GM08714 (cell line): Measurements from ENCODE around the gene METRNL.

Source experiments
- H3K4me3 ChIP-seq: fragments of 200-500 bp; sonication (Bioruptor generic); 2 replicates; pipeline ENCODE4 v1.5.1; 2014; ENCODE audit warnings: mild to moderate bottlenecking, low read length, inconsistent platforms
- ZNF274 ChIP-seq: IDR thresholded peaks from 2 replicates; pipeline ENCODE4 v1.6.1; 2012; ENCODE audit warnings: mild to moderate bottlenecking, low read depth, low read length

METRNL gene

DNA sequence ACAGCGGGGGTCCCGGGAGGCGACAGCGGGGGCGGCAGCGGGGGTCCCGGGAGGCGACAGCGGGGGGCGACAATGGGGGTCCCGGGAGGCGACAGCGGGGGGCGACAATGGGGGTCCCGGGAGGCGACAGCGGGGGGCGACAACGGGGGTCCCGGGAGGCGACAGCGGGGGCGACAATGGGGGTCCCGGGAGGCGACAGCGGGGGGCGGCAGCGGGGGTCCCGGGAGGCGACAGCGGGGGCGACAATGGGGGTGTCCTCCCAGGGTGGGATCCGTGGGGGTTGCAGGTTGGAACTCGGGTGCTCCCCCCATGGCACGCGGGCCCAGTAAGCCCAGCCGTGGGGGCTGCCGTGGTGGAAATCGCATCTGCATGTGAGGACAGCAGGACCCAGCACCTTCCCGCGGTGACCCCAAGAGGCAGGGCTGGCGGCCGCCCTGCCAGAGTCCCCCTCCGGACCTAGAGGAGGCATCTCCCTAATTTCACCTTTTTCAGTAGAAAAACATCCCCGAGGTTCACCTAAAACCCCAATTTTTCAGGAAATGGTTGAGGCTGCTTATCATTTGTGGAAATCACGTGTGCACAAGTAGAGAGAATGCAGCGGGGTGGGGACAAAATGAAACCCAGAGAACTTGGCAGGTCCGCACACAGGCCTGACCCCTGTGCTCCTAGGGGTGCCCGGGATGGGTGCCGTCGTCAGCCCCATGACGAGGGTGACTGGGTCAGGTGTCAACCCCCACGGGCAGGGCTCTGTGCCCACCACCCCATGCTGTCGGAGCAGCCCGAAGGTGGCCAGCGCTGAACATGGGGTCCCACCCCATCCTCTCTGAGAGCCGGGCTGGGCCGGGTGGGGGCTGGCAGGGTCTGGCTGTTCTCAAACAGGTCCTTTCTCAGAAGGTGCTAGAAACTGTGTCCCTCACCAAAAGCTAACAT, 10.5 kb upstream of the METRNL start:
- H3K4me3 ChIP-seq = no peak overlapping the region
- TF ChIP-seq ZNF274 = no peak

DNA sequence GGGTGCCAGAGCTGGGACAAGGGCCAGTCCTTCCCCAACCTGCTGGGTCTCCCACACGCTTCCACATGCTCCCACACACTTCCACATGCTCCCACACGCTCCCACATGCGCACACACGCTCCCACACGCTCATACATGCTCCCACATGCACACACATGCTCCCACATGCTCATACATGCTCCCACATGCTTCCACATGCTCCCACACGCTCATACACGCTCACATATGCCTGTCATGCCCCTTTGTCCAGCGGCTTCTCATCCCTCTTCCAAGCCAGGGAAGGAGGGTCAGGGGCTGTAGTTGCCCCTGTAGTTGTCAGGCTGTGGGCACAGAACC, 9.9 kb upstream of the METRNL start:
- no peak overlapping the region for H3K4me3 ChIP-seq
- TF ChIP-seq ZNF274 = no peak

DNA sequence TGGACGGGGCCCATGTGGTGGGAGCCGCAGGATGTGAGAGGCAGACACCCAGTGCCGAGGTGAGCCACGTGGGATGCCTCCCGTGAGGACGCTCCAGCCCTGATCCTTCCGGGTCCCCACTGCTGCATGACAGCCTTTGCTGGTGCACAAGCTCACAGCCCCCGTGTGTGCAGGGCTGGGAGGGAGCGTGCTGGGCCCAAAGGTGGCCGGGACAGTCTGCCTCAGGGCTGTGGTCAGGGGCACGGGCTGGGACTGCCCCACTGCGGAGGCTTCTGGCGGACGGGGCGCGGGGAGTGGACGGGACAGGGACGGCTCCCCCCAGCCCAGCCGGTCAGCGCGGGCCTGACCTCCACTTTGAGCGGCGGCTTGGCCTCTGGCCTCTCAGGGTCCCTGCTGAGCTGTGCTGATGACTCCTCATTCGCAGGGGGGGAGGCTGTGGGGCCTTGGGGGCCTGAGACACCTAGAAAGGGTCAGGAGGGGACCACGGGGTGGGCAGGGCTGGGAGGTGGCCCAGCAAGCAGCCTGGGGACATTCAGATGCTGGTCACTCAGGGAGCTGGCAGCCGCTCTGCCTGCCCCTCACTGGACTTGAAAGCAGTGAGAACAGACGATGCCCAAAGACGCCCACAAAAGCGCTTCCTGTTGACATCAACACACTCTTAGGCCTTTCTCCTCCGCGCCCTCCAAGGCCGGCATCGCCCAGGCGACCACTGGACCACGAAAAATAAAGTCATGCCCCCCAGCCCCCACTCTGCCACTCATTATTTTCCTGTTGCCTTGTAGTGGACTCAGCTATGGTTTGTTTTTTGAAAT, 9.3 kb upstream of the METRNL start:
- H3K4me3 ChIP-seq = no peak overlapping the region
- TF ChIP-seq ZNF274 = no peak

DNA sequence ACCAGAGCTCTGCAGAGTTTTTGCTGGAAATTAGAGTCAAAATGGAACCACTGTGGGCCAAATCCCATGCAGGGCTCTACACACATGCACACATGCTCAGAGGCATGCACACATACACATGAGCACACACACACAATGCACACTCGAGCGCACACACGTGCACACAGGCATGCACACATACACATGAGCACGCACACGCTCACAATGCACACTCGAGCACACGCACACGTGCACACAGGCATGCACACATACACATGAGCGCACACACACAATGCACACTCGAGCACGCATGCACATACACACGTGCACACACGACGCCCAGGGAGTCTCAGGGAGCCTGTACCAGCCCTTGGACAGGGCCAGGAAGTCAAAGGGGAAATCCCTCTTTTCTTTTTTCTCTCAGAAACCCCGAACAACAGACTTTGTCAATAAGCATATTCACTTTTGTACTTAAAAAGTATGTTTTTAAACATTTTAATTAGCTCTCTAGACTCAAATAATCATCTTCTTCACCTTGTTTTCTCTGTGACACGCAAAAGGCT, 8.5 kb upstream of the METRNL start:
- H3K4me3 ChIP-seq = no peak overlapping the region
- TF ChIP-seq ZNF274 = no peak

DNA sequence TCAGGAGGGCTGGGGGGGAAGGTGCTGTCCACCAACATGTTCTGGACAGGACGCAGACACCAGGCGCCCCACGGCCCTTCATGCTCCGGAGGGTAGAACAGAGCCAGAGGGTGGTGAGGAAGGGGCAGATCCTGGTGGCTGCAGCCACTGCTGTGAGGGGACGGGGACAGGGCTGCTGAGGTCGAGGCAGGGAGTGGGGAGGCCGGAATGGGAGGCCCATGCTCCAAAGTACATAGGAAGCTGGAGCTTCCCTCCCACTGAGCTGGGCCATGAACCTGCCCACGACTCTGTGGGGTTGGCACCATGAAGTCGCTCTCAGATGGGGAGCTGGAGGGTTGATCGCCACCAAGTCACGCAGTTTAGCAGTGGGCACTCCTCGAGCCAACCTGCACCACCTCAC, 8.0 kb upstream of the METRNL start:
- TF ChIP-seq ZNF274 = no peak

DNA sequence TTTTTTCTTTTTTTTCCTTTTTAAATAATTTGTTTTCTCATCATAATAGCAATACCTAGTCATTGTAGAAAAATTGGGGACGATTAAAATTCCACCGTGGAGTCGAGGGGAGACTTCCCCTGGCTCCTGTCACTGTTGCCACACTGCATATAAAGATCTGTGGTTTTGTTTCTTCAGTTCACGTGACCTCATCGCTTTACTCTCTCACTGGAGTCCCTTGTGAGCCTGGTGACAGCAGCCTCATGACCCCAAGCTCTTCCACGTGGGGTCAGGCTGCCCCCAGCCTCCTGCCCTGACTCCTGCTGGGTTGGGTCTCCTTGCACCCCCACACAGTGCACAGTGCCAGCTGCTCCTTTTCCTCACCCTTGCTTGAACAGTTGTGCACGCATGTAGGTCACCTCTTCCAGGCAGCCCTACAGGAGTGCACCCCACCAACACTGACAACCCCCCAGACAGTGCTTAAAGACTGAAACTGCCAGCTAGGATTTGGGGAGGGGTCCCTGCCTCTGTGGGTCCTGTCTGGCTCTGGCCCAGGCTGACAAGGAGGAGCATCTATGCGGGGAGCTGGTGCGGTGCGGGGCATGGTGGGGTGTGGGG, 7.3 kb upstream of the METRNL start:
- TF ChIP-seq ZNF274 = no peak
- H3K4me3 ChIP-seq = no peak overlapping the region

More for the DNA sequence above, 8.0 kb upstream of the METRNL start:
- no peak overlapping the region for H3K4me3 ChIP-seq

DNA sequence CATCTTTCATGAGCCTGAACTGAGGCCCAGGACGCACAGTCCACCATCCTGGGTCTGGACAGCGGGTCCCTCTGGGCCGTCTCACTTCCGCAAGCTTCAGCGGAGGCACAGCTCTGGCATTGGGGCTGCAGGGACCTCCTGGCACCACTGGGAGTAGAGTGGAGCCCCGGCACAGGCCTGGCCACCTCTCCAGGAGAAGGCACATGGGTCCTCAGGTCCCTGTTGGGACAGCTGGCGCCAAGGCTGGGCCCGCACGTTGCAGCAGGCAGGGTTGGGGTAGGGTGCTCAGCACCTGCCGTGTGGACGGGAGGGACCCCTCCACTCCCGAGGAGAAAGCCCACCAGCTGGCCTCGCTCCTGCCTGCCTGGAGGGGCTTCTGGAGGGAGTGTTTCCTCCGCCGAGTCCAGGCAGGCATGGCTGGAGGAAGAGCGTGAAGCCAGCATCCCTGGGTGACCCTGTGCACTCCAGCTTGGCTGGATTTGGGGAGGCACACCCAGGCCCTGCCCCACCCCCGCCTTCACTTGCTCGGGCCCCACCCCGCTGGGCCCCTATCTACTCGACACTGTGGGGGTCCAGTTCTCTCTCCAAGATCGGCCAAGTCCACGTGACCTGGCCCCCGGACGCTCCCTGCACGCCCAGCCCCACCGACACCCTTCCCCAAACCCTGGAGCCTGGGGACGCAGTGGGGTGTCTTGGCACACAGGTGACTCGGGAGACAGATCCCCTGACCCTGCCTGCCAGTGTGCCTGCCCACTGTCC, 6.6 kb upstream of the METRNL start:
- H3K4me3 ChIP-seq = no peak overlapping the region
- no peak for TF ChIP-seq ZNF274

DNA sequence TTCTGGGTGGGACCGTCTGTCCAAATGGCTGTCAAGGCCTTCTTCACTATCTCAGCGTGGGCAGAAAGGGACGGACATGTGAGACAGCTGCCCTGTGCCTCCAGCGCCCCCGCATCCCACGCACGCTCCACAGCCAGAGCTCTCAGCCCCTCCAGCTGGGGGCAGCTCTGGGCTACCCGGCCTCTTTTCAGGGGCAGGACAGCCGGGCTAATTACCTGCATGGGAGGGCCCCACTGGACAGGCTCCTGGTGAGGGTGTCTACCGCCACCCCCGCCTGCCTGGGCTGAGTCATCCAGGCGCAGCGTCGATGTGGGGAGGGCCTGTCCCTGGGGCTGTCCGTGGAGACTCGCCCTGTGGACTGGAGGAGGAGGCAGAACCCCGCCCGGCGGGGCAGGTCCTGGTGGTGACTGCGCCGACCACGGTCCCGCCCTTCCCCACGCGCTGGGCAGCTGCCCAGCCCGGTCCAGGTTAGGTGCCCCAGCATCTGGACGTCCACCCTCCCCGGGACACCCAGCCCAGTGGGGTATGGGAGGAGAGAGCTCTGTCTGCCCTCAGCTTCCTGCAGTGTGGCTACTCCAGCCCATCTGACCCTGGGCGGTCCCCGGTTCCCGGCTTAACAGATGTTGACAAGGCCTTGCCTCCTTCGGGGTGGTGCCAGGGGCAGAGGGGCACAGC, 5.9 kb upstream of the METRNL start:
- no peak for TF ChIP-seq ZNF274
- H3K4me3 ChIP-seq = no peak overlapping the region

DNA sequence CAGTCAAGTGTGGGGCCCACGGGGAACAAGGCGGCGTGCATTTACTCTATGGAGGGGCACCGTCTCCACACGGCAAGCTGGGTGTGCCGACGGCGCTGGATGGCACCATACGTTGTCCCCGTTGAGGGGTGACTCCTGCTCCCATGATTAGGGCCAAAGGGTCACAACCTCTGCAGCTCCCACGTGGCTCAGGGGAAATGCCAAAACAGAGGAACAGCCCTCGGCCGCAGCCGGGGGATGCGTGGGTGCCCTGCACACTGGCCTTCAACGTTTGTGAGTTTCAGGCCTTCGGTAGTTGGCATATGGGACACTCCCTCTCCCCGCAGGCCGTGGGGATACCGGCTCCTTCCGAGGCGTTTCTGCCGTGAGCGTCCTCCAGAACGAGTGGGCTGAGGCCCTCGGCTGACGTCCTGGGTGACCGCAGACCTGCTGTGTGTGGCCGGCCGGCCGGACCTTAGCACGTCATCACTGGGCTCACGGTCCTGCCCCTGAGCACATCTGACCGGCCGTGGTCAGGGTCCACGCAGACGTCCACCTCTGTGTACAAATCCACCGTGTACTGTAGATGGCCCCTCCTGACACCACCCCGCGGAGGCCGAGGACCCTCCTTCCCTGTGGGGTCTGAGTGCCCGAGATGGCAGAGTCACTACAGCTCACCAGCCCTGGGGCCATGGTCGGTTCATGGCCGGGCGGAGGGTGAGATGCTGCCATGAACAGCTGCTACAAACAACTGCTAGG, 4.8 kb upstream of the METRNL start:
- no peak for TF ChIP-seq ZNF274
- H3K4me3 ChIP-seq = no peak overlapping the region

DNA sequence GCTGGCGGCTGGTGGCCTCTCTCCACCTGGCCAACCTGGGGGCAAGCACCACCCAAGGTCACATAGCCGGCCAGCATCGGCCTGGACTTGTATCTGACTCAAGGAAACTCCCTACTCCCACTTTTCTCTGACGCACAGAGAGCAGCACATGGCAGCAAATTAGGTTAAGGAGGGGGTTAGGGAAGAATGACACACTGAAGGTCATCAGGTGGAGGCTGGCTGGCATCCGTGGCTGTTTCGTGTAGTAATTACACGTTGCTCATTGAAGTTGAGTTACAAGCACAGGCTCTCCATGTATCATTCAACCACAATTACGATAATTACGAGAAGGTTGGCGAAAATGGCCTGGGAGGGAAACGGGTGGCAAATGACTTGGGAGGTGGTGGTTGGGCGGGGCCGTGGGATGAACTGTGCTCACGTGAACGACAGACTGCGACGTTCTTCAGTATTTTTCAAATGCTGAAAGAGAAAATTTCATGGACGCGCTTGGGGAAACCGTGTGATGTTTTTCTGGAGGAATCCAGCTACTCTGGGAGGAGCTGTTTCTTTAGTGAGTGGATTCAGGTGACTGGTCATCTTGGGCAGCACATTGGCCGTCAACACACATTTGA, 4.0 kb upstream of the METRNL start:
- no peak overlapping the region for H3K4me3 ChIP-seq
- TF ChIP-seq ZNF274 = no peak

DNA sequence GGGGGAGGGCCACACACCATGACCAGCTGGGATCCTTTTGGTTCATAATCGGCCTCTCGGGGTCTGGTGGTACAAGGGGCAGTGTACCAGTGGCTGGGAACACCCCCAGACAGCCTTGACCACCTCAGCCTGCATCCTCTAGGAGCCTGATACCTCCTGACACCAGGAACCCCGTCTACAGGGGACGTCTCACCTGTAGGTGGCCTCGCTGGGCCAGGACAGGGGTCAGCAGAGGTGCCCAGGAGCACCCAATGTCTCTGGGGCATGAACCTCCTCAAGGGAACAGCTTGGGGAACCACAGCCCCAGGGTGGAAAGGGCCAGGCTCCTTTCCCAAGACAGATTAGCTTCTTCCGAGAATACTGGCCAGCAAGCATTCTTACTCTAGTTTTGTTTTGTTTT, 2.5 kb upstream of the METRNL start:
- no peak overlapping the region for H3K4me3 ChIP-seq
- no peak for TF ChIP-seq ZNF274

DNA sequence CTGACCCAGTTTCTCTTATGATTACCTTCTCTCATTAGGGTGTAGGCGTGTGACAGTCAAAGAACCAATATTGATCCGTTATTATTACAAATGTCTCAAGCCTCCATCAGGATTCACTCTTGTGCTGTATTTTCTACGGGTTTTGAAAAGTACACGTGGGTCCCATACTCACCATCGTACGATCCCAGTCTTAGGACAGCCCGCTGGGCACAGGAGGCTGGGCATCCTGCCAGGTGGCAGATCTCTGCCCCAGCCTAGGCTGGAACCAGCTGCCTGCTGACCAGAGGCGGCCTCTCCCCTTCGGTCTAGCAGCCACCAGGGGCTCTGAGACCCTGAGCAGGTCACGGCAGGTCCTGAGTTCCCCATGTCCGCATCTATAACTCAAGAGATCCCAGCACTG, 2.0 kb upstream of the METRNL start:
- no peak overlapping the region for H3K4me3 ChIP-seq
- no peak for TF ChIP-seq ZNF274
